K562 (cell line): ENCODE data around the gene ATP6V0C. TPM values are rescaled to one million over a fixed set of nuclear protein-coding genes. Genes with fewer than 3 reads are reported as not detected.

Experiments used
- ATAC-seq: fragments of 200-7000 bp; cut with Tn5 transposase; 3 replicates; pipeline ENCODE4 v1.9.1; 2020; ENCODE audit warnings: moderate library complexity
- BruUV-seq: library from RNA; stranded (reverse); fragments of 400-500 nt; replicated peaks from 2 replicates; lab custom pipeline; 2021; lab: Mats Ljungman, UMichigan
- CTCF ChIA-PET: fragments of 300-600 bp; formaldehyde crosslinking; extraction: SDS; loops from one replicate; lab custom pipeline; 2021; ENCODE audit warnings: low intra/inter-chr PET ratio; lab: Yijun Ruan, JAX
- POLR2A ChIA-PET: fragments of 300-600, 350-650 bp; sonication (Branson Sonifier 250); formaldehyde crosslinking; extraction: SDS; loops from one replicate; lab custom pipeline; 2021; ENCODE audit warnings: antibody characterized with exemption, inconsistent platforms; lab: Yijun Ruan, JAX
- DNase-seq, 4 experiments: peaks; one replicate each; pipeline versions ENCODE4 v3.0.0 to v3.0.0-alpha.2; 2011 to 2018; ENCODE audit warnings: low spot score in 3 of 4, mixed read lengths in 3 of 4; ENCODE audit errors: extremely low read depth in 1 of 4
- FAIRE-seq: peaks from 2 replicates; lab custom pipeline; 2011; peaks lifted over from hg19 to GRCh38; lab: Jason Lieb, UNC
- H2AFZ ChIP-seq: 2 replicates; pipeline ENCODE4 v1.6.0; 2011; ENCODE audit warnings: low read depth, low read length, control low read depth, inconsistent platforms
- H3K27ac ChIP-seq: fragments of 200-600 bp; 3 replicates; pipeline ENCODE4 v1.8.0; 2011; ENCODE audit warnings: low read depth, mild to moderate bottlenecking, control low read depth, inconsistent platforms, low read length, moderate library complexity, mixed read lengths; ENCODE audit errors: extremely low read depth
- H3K27me3 ChIP-seq, 2 experiments: fragments of 300-600 bp in 1 of 2; 2 replicates in 1 of 2; 3 replicates in 1 of 2; pipeline versions ENCODE4 v1.6.0 to v1.8.0; 2011; ENCODE audit warnings: inconsistent platforms in 2 of 2, low read length in 2 of 2, mild to moderate bottlenecking in 1 of 2, mixed read lengths in 1 of 2, moderate library complexity in 1 of 2; ENCODE audit not compliant: control insufficient read depth in 2 of 2, insufficient read depth in 2 of 2
- H3K36me3 ChIP-seq: fragments of 300-600 bp; 3 replicates; pipeline ENCODE4 v1.8.0; 2011; ENCODE audit warnings: mild to moderate bottlenecking, low read length, inconsistent platforms; ENCODE audit not compliant: control insufficient read depth, insufficient read depth
- H3K4me1 ChIP-seq, 2 experiments: fragments of 200-600 bp in 1 of 2; replicated peaks in 1 of 2; 2 replicates in 1 of 2; 3 replicates in 1 of 2; pipeline versions ENCODE4 v1.5.1 to v1.8.0; 2011; ENCODE audit warnings: inconsistent platforms in 2 of 2, low read length in 2 of 2, mild to moderate bottlenecking in 1 of 2, mixed read lengths in 1 of 2, moderate library complexity in 1 of 2; ENCODE audit not compliant: control insufficient read depth in 2 of 2, insufficient read depth in 2 of 2
- H3K4me2 ChIP-seq: 2 replicates; pipeline ENCODE4 v1.6.1; 2011; ENCODE audit warnings: low read length, control low read depth, inconsistent platforms, mixed read lengths; ENCODE audit not compliant: insufficient read depth
- H3K4me3 ChIP-seq: fragments of 200-600 bp; sonication (generic), shearing (Covaris generic); 2 replicates; pipeline ENCODE4 v1.5.1; 2016; ENCODE audit warnings: control low read depth, inconsistent platforms
- H3K79me2 ChIP-seq: fragments of 200-600 bp; 3 replicates; pipeline ENCODE4 v1.8.0; 2011; ENCODE audit warnings: low read length, inconsistent platforms; ENCODE audit not compliant: control insufficient read depth, insufficient read depth
- H3K9ac ChIP-seq, 2 experiments: 2 replicates each; pipeline versions ENCODE4 v1.6.0 to v1.6.1; 2011; ENCODE audit warnings: low read depth in 2 of 2, low read length in 2 of 2, control low read depth in 1 of 2, inconsistent platforms in 1 of 2, mild to moderate bottlenecking in 1 of 2, mixed read lengths in 1 of 2; ENCODE audit not compliant: insufficient read depth in 1 of 2
- H3K9me1 ChIP-seq: one replicate; pipeline ENCODE4 v1.6.0; 2011; ENCODE audit warnings: inconsistent platforms, mild to moderate bottlenecking, low read length, moderate library complexity; ENCODE audit not compliant: control insufficient read depth, insufficient read depth
- H3K9me3 ChIP-seq: replicated peaks from 2 replicates; pipeline ENCODE4 v1.5.1; 2011; ENCODE audit warnings: low read depth, low read length, inconsistent platforms; ENCODE audit not compliant: control insufficient read depth, insufficient read depth
- H4K20me1 ChIP-seq: replicated peaks from 2 replicates; pipeline ENCODE4 v1.6.1; 2011; ENCODE audit warnings: low read length, inconsistent platforms, mixed read lengths; ENCODE audit not compliant: control insufficient read depth, insufficient read depth
- ARID2 ChIP-seq: fragments of 450-650 bp; IDR thresholded peaks from 2 replicates; pipeline ENCODE4 v1.6.1; 2017; ENCODE audit warnings: antibody characterized with exemption, mild to moderate bottlenecking
- ATF7 ChIP-seq: fragments of 450-650 bp; IDR thresholded peaks from 2 replicates; pipeline ENCODE4 v1.7.1; 2014; ENCODE audit warnings: mild to moderate bottlenecking, moderate library complexity
- CXXC5 ChIP-seq: fragments of 250-450 bp; sonication (Bioruptor Pico); IDR thresholded peaks from 2 replicates; pipeline ENCODE4 v1.8.0; 2022; ENCODE audit warnings: inconsistent platforms, mild to moderate bottlenecking, moderate library complexity
- EP300 ChIP-seq: IDR thresholded peaks from 2 replicates; pipeline ENCODE4 v1.6.1; 2012; ENCODE audit warnings: low read length, improper control_type of control experiment
- ESRRA ChIP-seq: fragments of 450-650 bp; IDR thresholded peaks from 2 replicates; pipeline ENCODE4 v1.6.1; 2014; ENCODE audit warnings: low read depth, mild to moderate bottlenecking, moderate library complexity, borderline replicate concordance
- HMGN3 ChIP-seq: IDR thresholded peaks from 2 replicates; pipeline ENCODE4 v1.6.1; 2011; ENCODE audit warnings: borderline replicate concordance, low read depth, mild to moderate bottlenecking, mixed read lengths, low read length; ENCODE audit not compliant: insufficient read length; ENCODE audit errors: extremely low read depth
- KLF13 ChIP-seq: fragments of 450-650 bp; IDR thresholded peaks from 2 replicates; pipeline ENCODE4 v1.6.1; 2016; ENCODE audit warnings: missing genetic modification characterization, low read depth, mild to moderate bottlenecking, missing compliant biosample characterization, moderate library complexity, borderline replicate concordance
- L3MBTL2 ChIP-seq: fragments of 450-650 bp; IDR thresholded peaks from 2 replicates; pipeline ENCODE4 v1.6.1; 2016; ENCODE audit warnings: mild to moderate bottlenecking, moderate library complexity
- MAZ ChIP-seq, 2 experiments: fragments of 450-650 bp in 1 of 2; sonication (generic) in 1 of 2; formaldehyde crosslinking; IDR thresholded peaks in 1 of 2; conservative IDR thresholded peaks in 1 of 2; 2 replicates each; pipeline versions ENCODE4 v1.4.0 to v1.5.0; 2020; ENCODE audit warnings: mild to moderate bottlenecking in 1 of 2, missing genetic modification reagents in 1 of 2
- MNT ChIP-seq, 2 experiments: fragments of 450-650 bp; conservative IDR thresholded peaks; 2 replicates each; pipeline ENCODE4 v1.6.1; 2017; ENCODE audit warnings: mild to moderate bottlenecking in 2 of 2, moderate library complexity in 2 of 2
- NR2C1 ChIP-seq, 2 experiments: fragments of 450-650 bp; IDR thresholded peaks; 2 replicates each; pipeline ENCODE4 v1.6.1; 2017; ENCODE audit warnings: mild to moderate bottlenecking in 2 of 2, antibody characterized with exemption in 1 of 2, inconsistent platforms in 1 of 2, missing compliant biosample characterization in 1 of 2, missing genetic modification characterization in 1 of 2
- PCBP2 ChIP-seq: fragments of 200-400 bp; formaldehyde crosslinking; IDR thresholded peaks from 2 replicates; pipeline ENCODE4 v1.6.1; 2018; ENCODE audit warnings: low read length, low read depth, mild to moderate bottlenecking, moderate library complexity; ENCODE audit not compliant: poor library complexity, severe bottlenecking
- PHF20 ChIP-seq: fragments of 450-650 bp; IDR thresholded peaks from 2 replicates; pipeline ENCODE4 v1.6.1; 2018; ENCODE audit not compliant: partially characterized antibody
- PHF21A ChIP-seq: fragments of 450-650 bp; IDR thresholded peaks from 2 replicates; pipeline ENCODE4 v1.6.1; 2017; ENCODE audit warnings: low read depth, borderline replicate concordance
- RFX5 ChIP-seq: IDR thresholded peaks from 2 replicates; pipeline ENCODE4 v1.6.1; 2011; ENCODE audit warnings: low read depth, mild to moderate bottlenecking, improper control_type of control experiment, low read length
- SIX5 ChIP-seq, 2 experiments: IDR thresholded peaks; 2 replicates each; pipeline ENCODE4 v1.6.1; 2011; ENCODE audit warnings: low read length in 2 of 2, borderline replicate concordance in 1 of 2, low read depth in 1 of 2, mild to moderate bottlenecking in 1 of 2, moderate library complexity in 1 of 2; ENCODE audit not compliant: insufficient read depth in 1 of 2
- SMC3 ChIP-seq: conservative IDR thresholded peaks from 2 replicates; pipeline ENCODE4 v1.6.1; 2011; ENCODE audit warnings: low read depth, low read length, improper control_type of control experiment; ENCODE audit not compliant: insufficient read depth
- TSC22D4 ChIP-seq: fragments of 450-650 bp; IDR thresholded peaks from 2 replicates; pipeline ENCODE4 v1.6.1; 2016; ENCODE audit warnings: missing genetic modification characterization, missing biosample characterization, control low read depth
- ZBTB7A ChIP-seq: IDR thresholded peaks from 2 replicates; pipeline ENCODE4 v1.6.1; 2011; ENCODE audit warnings: low read depth, mild to moderate bottlenecking, low read length, moderate library complexity, borderline replicate concordance; ENCODE audit not compliant: control insufficient read depth
- WGBS: fragments of 100-300 bp; shearing (Covaris generic); methylation state at CpG from one replicate; pipeline ENCODE4 v1.1.6; 2016; ENCODE audit warnings: low coverage, mixed read lengths; ENCODE audit not compliant: insufficient coverage; ENCODE audit errors: missing lambda C conversion rate; 5-methylcytosine and 5-hydroxymethylcytosine counted together
- in situ Hi-C: fragments of 300-500 bp; cut with MboI; formaldehyde crosslinking; loops from 4 replicates; pipeline ENCODE4 v1.15.0; 2018; ENCODE audit warnings: inconsistent platforms, mixed read lengths
- intact Hi-C: fragments of 100-400 bp; cut with micrococcal nuclease; formaldehyde crosslinking; loops from 2 replicates; pipeline ENCODE4 v1.14.2; 2022
- polyA plus RNA-seq, 8 experiments: library from polyadenylated mRNA; depleted of rRNA in 4 of 8; stranded (reverse) in 5 of 8; unstranded in 3 of 8; fragments of >200 nt; fragmentation: Nextera tagmentation in 2 of 8; fragmentation: Illumina TruSeq in 1 of 8; extraction: Ambion mirVana in 2 of 8; extraction: Trizol in 1 of 8; gene quantifications; 2 replicates each; pipeline versions ENCODE4 v1.2.1 to v1.2.3, GENCODE V29; 2011 to 2014; ENCODE audit warnings: inconsistent platforms in 1 of 8, missing spikeins in 1 of 8
- total RNA-seq, 7 experiments: library from RNA; depleted of rRNA in 6 of 7; stranded (reverse); fragments of >200 nt in 6 of 7; fragmentation: Illumina TruSeq in 2 of 7; extraction: Trizol in 2 of 7; gene quantifications; 2 replicates each; pipeline versions ENCODE4 v1.2.1 to v1.2.3, GENCODE V29; 2011 to 2021; ENCODE audit warnings: low replicate concordance in 1 of 7

ATP6V0C gene
- total and polyA plus RNA-seq, 9 of the 15 experiments (the other 6 are each of a cell fraction or from before 2014, with no cell fraction given): 2.9 to 228 (median 22.7) TPM

- POLR2A ChIA-PET: interaction anchor here (1.4 to 1.5 kb wide), 2 partner anchors 14 to 17 kb away, joined by 4 to 5 read pairs; partner anchors contain the start of gene ATP6V0C
- no peaks in the 10 kb centered on the region for H3K9me3 ChIP-seq
- peaks cover 6% of the 10 kb centered on the region for H4K20me1 ChIP-seq
- H3K4me2 ChIP-seq: peak overlapping the region; percentile 57; the same call in 1 of the 2 replicates
- intact Hi-C loops: loop anchor here (5.0 kb wide), 1 partner anchor 300 kb away; the partner anchor contains the start of gene CASKIN1
- H3K9me1 ChIP-seq: no peaks in the 10 kb centered on the region
- 48% methylated on average over 16 of the region's 21 CpGs for WGBS
- peak; percentile 85 to 92 (median 88) for DNase-seq
- ATAC-seq: peak; percentile 82
- peaks cover 22 to 65% of the 10 kb centered on the region in 2 experiments for H3K4me1 ChIP-seq
- peak; percentile 87 for FAIRE-seq
- H3K27me3 ChIP-seq: no peaks in the 10 kb centered on the region
- no TSS peak for BruUV-seq
- no peak overlapping the region for H3K4me3 ChIP-seq
- peak overlapping the region; percentile 47; the same call in 1 of the 3 replicates for H3K27ac ChIP-seq
- CTCF ChIA-PET: no interaction called here
- in situ Hi-C loops: no loop called here
- H3K36me3 ChIP-seq: peaks cover 61% of the 10 kb centered on the region; the same call in 2 of the 3 replicates
- H3K9ac ChIP-seq: peak overlapping the region; percentile 37 to 83; a peak in 3 of 4 replicates
- H2AFZ ChIP-seq: no peak overlapping the region
- H3K79me2 ChIP-seq: peaks cover 22% of the 10 kb centered on the region
- 0 out of 2 replicates have a peak, but pooled peaks have one; percentile 21 for TF ChIP-seq SMC3
- TF ChIP-seq RFX5: no peak
- peak; percentile 15 for TF ChIP-seq PHF20
- 0 out of 2 replicates have a peak, but pooled peaks have one; percentile 14 for TF ChIP-seq ARID2
- no peak for TF ChIP-seq PCBP2
- TF ChIP-seq NR2C1 (IDR thresholded peaks at IDR 0.05): peak; percentile 77
- peak; percentile 80 for TF ChIP-seq NR2C1 (tag; IDR thresholded peaks at IDR 0.05)
- peak; percentile 37; the same call in 1 of the 2 replicates for TF ChIP-seq CXXC5
- TF ChIP-seq PHF21A: peak; percentile 45; the same call in 1 of the 2 replicates
- peak; percentile 80 for TF ChIP-seq HMGN3
- peak; percentile 46; the same call in 1 of the 2 replicates for TF ChIP-seq KLF13 (tag)
- peak; percentile 37 to 64; a peak in 3 of 4 replicates for TF ChIP-seq MNT (conservative IDR thresholded peaks at IDR 0.05)
- 0 out of 2 replicates have a peak, but pooled peaks have one; percentile 9 for TF ChIP-seq EP300
- no peak for TF ChIP-seq TSC22D4 (tag)
- peak; percentile 62; the same call in 1 of the 2 replicates for TF ChIP-seq ZBTB7A
- TF ChIP-seq L3MBTL2: peak; percentile 58; the same call in 1 of the 2 replicates
- TF ChIP-seq ESRRA: peak; percentile 28; the same call in 1 of the 2 replicates
- TF ChIP-seq SIX5 (IDR thresholded peaks at IDR 0.05; ENCODE audit: borderline replicate concordance in 1 of 2, insufficient read depth in 1 of 2, low read depth in 1 of 2, low read length in 2 of 2): no peak
- peak; percentile 59; the same call in 1 of the 2 replicates for TF ChIP-seq ATF7
- TF ChIP-seq MAZ (CRISPR knock-in tag; conservative IDR thresholded peaks at IDR 0.05 in 1 of 2, IDR thresholded peaks at IDR 0.05 in 1 of 2): peak in 1 of 2 experiments; percentile 71; a peak in 1 of 4 replicates
Observed at GRCh38 chr16:2497116-2497630, 16.6 kb upstream of the ATP6V0C start.
